Subcutaneous adipose tissue (tissue), 4 donors: ENCODE measurements around the gene DDX60. TPM values are rescaled to one million over a fixed set of nuclear protein-coding genes. Genes with fewer than 3 reads are reported as not detected.

Experiments used
- CTCF ChIP-seq: fragments of 450-650 bp; IDR thresholded peaks from one replicate; pipeline ENCODE4 v1.5.1; 2016; ENCODE audit warnings: low read depth, mild to moderate bottlenecking, control low read depth, antibody characterized with exemption, moderate library complexity
- total RNA-seq, 4 donors: library from RNA; depleted of rRNA; stranded (reverse); fragments of >200 nt; gene quantifications; one replicate each; pipeline ENCODE4 v1.1.0, GENCODE V29; 2016

Gene DDX60
- total RNA-seq, 4 donors from 2014 or later: 16.7 to 33.7 (median 20.2) TPM

DNA sequence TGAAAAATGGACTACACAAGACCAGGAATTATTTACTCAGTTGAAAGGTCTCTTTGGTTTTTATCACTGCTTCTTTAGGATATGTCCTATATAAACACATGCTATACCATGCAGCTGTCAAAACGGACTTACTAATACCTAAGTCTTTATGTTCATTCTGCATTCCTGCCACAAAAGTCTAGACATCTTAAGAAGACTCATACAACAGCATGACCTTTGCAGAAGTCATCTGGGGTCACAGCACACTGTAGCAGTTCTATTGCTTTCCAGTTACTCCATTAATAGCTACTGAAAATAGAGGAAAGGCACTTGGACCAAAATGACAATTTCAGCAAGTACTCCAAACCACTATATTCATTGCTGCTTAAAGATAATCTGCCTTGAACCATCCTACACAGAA, 53.2 kb downstream of the DDX60 start:
- TF ChIP-seq CTCF: no peak

DNA sequence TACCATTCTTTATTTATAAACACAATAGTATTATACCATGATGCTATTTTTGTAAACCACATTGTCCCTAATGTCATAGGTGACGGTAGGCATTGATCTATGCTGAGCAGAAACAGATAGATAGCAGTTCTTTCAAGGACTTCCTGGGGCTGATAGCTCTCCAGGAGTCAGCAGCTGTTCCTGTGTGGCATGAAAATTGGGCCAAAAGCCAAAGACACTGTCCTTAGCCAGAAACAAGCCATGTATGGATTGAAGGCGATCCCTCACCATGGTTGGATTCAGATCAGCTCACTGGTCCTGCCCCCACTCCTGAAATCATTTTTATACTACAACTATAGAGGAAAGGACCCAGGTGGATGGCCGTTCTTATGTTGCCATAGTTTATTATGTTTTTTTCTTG, 53.6 kb downstream of the DDX60 start:
- TF ChIP-seq CTCF: no peak

- no peak for TF ChIP-seq CTCF
These were observed 55.5 kb downstream of the DDX60 start for GRCh38 chr4:168263039-168263438.

GRCh38 chr4:168259096-168259495, 59.5 kb downstream of the DDX60 start:
- TF ChIP-seq CTCF: no peak

DNA sequence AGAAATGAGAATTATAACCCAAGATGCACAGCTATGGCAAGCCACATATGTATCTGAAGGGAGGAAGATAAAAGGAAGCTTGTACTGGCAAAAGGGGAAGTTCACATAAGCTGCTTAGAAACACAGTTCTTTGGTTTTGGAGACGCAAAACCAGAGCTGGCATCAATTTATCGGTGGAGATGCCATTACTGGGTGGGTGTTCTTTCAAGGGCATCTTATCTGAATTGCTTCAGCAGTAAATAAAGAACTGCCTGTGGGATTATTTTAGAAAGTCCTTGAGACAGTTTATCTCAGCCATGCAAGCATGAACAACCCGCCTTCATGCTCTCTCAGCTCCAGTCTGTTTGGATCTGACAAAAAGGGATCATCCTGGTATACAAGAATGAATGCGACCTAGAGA, 60.8 kb downstream of the DDX60 start:
- TF ChIP-seq CTCF: no peak

DNA sequence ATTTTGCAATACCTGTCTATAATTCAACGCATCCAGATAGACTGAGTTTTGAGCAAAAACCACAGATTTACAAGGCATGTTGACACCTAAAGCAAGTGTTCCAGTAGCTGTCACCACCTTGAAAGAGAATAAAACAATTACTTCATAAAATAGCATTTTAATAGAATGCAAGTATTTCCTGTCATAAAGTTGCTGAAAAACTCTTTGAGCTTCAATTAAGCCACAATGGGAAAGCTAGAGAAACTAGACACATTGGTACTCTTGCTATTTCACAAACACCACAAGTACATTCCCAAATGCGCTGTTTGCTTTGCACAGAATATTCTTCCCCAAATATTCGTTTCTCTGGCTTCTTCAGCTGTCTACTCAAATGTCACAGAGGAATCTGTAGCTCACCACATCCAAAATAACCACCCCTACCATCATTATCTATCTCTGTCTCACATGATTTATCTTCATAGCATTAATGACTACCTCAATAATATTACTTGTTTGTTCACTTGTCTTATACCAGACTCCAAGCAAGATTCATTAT, 70.3 kb downstream of the DDX60 start:
- no peak for TF ChIP-seq CTCF

DNA sequence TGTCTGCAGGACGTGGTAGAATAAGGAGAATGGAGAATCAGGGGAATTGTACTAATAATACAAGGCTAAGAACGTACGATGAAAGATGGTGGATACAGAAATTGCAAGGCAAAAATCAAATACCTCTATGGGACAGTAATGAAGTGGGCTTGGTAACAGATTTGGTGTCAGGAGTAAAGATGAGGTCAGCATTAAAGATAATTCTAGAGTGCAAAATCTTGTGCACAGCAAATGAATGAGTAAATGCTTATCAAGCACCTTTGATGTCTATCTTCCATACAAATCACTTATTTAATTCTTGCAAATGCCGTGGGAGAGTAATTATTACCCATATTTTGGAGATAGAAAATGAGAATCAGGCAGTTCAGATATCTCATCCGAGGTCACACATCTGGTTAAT, 70.9 kb downstream of the DDX60 start:
- no peak for TF ChIP-seq CTCF
